OCI-LY3 (cell line): ENCODE measurements around the gene DDX51.

Experiments used
- H2AFZ ChIP-seq: fragments of 200-600, 300-600 bp; shearing (Covaris generic); 2 replicates; pipeline ENCODE4 v1.6.0; 2014; ENCODE audit warnings: antibody characterized with exemption, low read depth, low read length
- H3K27ac ChIP-seq: fragments of 200-600, 300-600 bp; sonication (generic); 2 replicates; pipeline ENCODE4 v1.5.1; 2014; ENCODE audit warnings: mild to moderate bottlenecking, low read length, moderate library complexity, mixed read lengths
- H3K27me3 ChIP-seq: fragments of 200-600, 300-600 bp; sonication (generic); 2 replicates; pipeline ENCODE4 v1.6.1; 2014; ENCODE audit warnings: low read depth, low read length, mixed read lengths
- H3K36me3 ChIP-seq: fragments of 200-600, 300-600 bp; sonication (generic); replicated peaks from 2 replicates; pipeline ENCODE3; 2014; ENCODE audit warnings: low read depth, low read length, mixed read lengths
- H3K4me1 ChIP-seq: fragments of 300-600, 200-600 bp; sonication (generic); 2 replicates; pipeline ENCODE4 v1.6.1; 2014; ENCODE audit warnings: low read length, mixed read lengths
- H3K4me2 ChIP-seq: fragments of 200-600, 300-600 bp; sonication (generic); 2 replicates; pipeline ENCODE4 v1.6.1; 2014; ENCODE audit warnings: low read length, mixed read lengths
- H3K4me3 ChIP-seq: fragments of 300-600, 200-600 bp; sonication (generic); 2 replicates; pipeline ENCODE4 v1.5.1; 2014; ENCODE audit warnings: antibody characterized with exemption, mild to moderate bottlenecking, low read length, moderate library complexity
- H3K79me2 ChIP-seq: fragments of 300-600, 200-600 bp; shearing (Covaris generic); 2 replicates; pipeline ENCODE4 v1.6.1; 2014; ENCODE audit warnings: mild to moderate bottlenecking, low read length, mixed read lengths
- H3K9ac ChIP-seq: fragments of 300-600, 200-600 bp; shearing (Covaris generic); 2 replicates; pipeline ENCODE4 v1.6.0; 2014; ENCODE audit warnings: mild to moderate bottlenecking, low read length, moderate library complexity
- H3K9me3 ChIP-seq: fragments of 200-600, 300-600 bp; shearing (Covaris generic); 2 replicates; pipeline ENCODE4 v1.6.1; 2014; ENCODE audit warnings: low read length, mixed read lengths; ENCODE audit not compliant: insufficient read depth
- H4K20me1 ChIP-seq: fragments of 200-600, 300-600 bp; sonication (generic); 2 replicates; pipeline ENCODE4 v1.6.1; 2016; ENCODE audit warnings: low read length, mixed read lengths; ENCODE audit not compliant: insufficient read depth
- CTCF ChIP-seq: fragments of 200-600, 300-600 bp; sonication (generic); IDR thresholded peaks from 2 replicates; pipeline ENCODE4 v1.5.1; 2014; ENCODE audit warnings: antibody characterized with exemption, low read length, low read depth
- EZH2phosphoT487 ChIP-seq: fragments of 200-600 bp; shearing (Covaris generic); IDR thresholded peaks from 2 replicates; pipeline ENCODE4 v1.6.1; 2018; ENCODE audit warnings: antibody characterized with exemption, mixed run types, low read depth

Gene DDX51

GRCh38 chr12:132102297-132102696, 41.8 kb downstream of the DDX51 start:
- H4K20me1 ChIP-seq: no peaks in the 10 kb centered on the region
- no peak overlapping the region for H3K27ac ChIP-seq
- no peak overlapping the region for H3K4me3 ChIP-seq
- H3K79me2 ChIP-seq: 0 out of 2 replicates have a peak, but pooled peaks cover 2% of the 10 kb centered on the region
- no peak for TF ChIP-seq EZH2phosphoT487
- TF ChIP-seq CTCF: no peak
- H3K4me2 ChIP-seq: no peak overlapping the region
- H3K9ac ChIP-seq: no peak overlapping the region
- H3K36me3 ChIP-seq: peaks cover 10% of the 10 kb centered on the region
- H3K9me3 ChIP-seq: no peaks in the 10 kb centered on the region
- no peak overlapping the region for H2AFZ ChIP-seq
- no peaks in the 10 kb centered on the region for H3K4me1 ChIP-seq
- no peaks in the 10 kb centered on the region for H3K27me3 ChIP-seq

DNA sequence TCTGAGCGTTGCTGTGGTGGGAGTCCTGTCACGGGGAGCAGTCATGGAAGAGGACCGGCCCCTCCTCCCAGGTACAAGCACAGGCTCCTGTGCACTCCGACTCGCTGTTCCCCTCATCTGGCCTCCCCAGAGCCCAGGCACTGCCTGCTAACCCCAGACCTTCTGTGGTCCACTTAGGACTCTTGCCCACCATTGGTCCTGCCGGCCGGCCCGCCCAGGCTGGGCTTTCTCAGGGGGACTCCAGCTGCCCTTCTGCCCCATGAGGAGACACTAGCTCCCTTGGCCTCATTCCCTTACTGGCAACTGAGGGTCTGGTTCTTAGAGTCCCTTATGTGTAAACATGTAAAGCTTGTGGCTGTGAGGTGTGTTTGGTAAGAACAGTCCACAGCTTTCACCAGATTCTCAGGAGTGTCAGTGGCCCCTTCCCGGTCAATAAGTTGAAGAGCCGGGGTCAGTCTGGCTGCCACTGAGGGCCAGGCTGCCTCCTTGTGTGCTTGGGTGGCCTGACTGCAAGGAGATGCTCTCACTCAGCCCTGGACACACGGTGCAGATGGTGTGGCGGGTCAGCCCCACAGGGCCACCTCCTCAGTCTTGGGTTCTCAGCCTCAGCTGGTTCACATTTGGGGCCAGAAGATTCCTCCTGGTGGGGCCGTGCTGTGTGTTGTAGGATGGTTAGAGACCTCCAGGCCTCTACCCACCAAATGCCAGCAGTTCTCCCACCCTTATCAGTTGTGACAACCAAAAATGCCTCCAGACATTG, 43.6 kb downstream of the DDX51 start:
- Histone ChIP-seq H3K9ac (no peak overlapping the region), H3K79me2 (no peaks in the 10 kb centered on the region)
- TF ChIP-seq CTCF (no peak), EZH2phosphoT487 (no peak)

DNA sequence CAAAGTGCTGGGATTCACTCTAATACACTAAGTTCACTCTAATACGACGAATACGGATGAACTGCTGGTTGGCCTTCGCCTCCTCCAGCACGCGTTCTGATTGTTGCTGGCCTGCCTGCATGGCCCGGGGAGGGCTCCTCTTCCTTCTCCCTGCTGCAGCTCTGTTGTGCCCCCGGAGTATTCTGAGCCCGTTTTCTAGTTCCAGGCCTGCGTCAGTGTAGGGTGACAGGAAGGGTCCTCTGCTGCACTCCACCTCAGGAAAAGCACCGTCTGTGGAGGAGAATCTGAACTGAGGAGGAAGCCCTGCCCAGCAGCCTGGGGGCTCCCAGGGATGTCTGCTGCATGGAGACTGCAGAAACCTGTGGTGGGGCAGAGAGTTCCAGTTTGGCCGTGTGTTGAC, 44.4 kb downstream of the DDX51 start:
- Histone ChIP-seq H3K9me3 (no peaks in the 10 kb centered on the region), H2AFZ (no peak overlapping the region), H4K20me1 (no peaks in the 10 kb centered on the region), H3K4me1 (no peaks in the 10 kb centered on the region), H3K79me2 (no peaks in the 10 kb centered on the region), H3K36me3 (peaks cover 14% of the 10 kb centered on the region), H3K9ac (no peak overlapping the region), H3K4me3 (no peak overlapping the region), H3K27ac (no peak overlapping the region), H3K4me2 (no peak overlapping the region), H3K27me3 (no peaks in the 10 kb centered on the region)
- TF ChIP-seq CTCF: no peak
- TF ChIP-seq EZH2phosphoT487: no peak

More for the DNA sequence above, 43.6 kb downstream of the DDX51 start:
- Histone ChIP-seq H3K4me3 (no peak overlapping the region), H2AFZ (no peak overlapping the region), H3K36me3 (peaks cover 14% of the 10 kb centered on the region), H3K9me3 (no peaks in the 10 kb centered on the region), H3K4me1 (no peaks in the 10 kb centered on the region), H4K20me1 (no peaks in the 10 kb centered on the region), H3K27ac (no peak overlapping the region), H3K4me2 (no peak overlapping the region), H3K27me3 (no peaks in the 10 kb centered on the region)

GRCh38 chr12:132095520-132096409, 48.4 kb downstream of the DDX51 start:
- TF ChIP-seq EZH2phosphoT487 (no peak), CTCF (no peak)
- H3K9me3 ChIP-seq: no peaks in the 10 kb centered on the region
- no peak overlapping the region for H2AFZ ChIP-seq
- no peak overlapping the region for H3K27ac ChIP-seq
- no peak overlapping the region for H3K4me2 ChIP-seq
- H3K4me3 ChIP-seq: no peak overlapping the region
- H3K27me3 ChIP-seq: no peaks in the 10 kb centered on the region
- H3K79me2 ChIP-seq: no peaks in the 10 kb centered on the region; the same call in 1 of the 2 replicates
- H3K4me1 ChIP-seq: no peaks in the 10 kb centered on the region
- no peak overlapping the region for H3K9ac ChIP-seq
- no peaks in the 10 kb centered on the region for H4K20me1 ChIP-seq
- peaks cover 19% of the 10 kb centered on the region for H3K36me3 ChIP-seq
